Endothelial cell (in vitro differentiated cells): Measurements from ENCODE around the gene PASK. TPM values are rescaled to one million over a fixed set of nuclear protein-coding genes. Genes with fewer than 3 reads are reported as not detected.

Experiments used
- DNase-seq: peaks from one replicate; pipeline ENCODE4 v3.0.0; 2021; ENCODE audit warnings: low spot score
- H3K27ac Mint-ChIP-seq: one replicate; pipeline ENCODE4 v1.8.0; 2021; ENCODE audit warnings: mixed read lengths, inconsistent platforms; ENCODE audit not compliant: unreplicated experiment
- H3K27me3 Mint-ChIP-seq: one replicate; pipeline ENCODE4 v1.8.0; 2021; ENCODE audit warnings: mild to moderate bottlenecking, moderate library complexity, mixed read lengths, inconsistent platforms; ENCODE audit not compliant: unreplicated experiment
- H3K36me3 Mint-ChIP-seq: one replicate; pipeline ENCODE4 v1.8.0; 2021; ENCODE audit warnings: mild to moderate bottlenecking, low read depth, mixed read lengths, inconsistent platforms; ENCODE audit not compliant: unreplicated experiment
- H3K4me1 Mint-ChIP-seq: one replicate; pipeline ENCODE4 v1.8.0; 2021; ENCODE audit warnings: mild to moderate bottlenecking, mixed read lengths, inconsistent platforms; ENCODE audit not compliant: unreplicated experiment
- H3K4me3 Mint-ChIP-seq: one replicate; pipeline ENCODE4 v1.8.0; 2021; ENCODE audit warnings: mild to moderate bottlenecking, mixed read lengths, inconsistent platforms; ENCODE audit not compliant: unreplicated experiment
- H3K9me3 Mint-ChIP-seq: one replicate; pipeline ENCODE4 v1.8.0; 2021; ENCODE audit warnings: mixed read lengths, inconsistent platforms; ENCODE audit not compliant: unreplicated experiment
- CTCF ChIP-seq: fragments of 200-600 bp; sonication (generic); IDR thresholded peaks from one replicate; pipeline ENCODE4 v1.5.0; 2021; ENCODE audit warnings: antibody characterized with exemption; ENCODE audit not compliant: unreplicated experiment
- total RNA-seq: library from RNA; stranded (reverse); fragmentation: NEBNext Ultra II Directional; extraction: Animal tissue kit (Norgen Biotek cat#: 25700); gene quantifications from one replicate; pipeline ENCODE4 v1.2.1, GENCODE V29; 2021; ENCODE audit not compliant: unreplicated experiment

PASK gene
- total RNA-seq, 1 donor from 2014 or later, result 39.7 TPM

GRCh38 chr2:241137276-241138190 lies 11.7 kb downstream of the PASK start:
- H3K4me1 Mint-ChIP-seq, result no peaks in the 10 kb centered on the region
- DNase-seq, result no peak
- TF ChIP-seq CTCF, result no peak
- no peaks in the 10 kb centered on the region for H3K9me3 Mint-ChIP-seq
- peaks cover 48% of the 10 kb centered on the region for H3K36me3 Mint-ChIP-seq
- no peak overlapping the region for H3K27ac Mint-ChIP-seq
- H3K27me3 Mint-ChIP-seq, result peaks cover 8% of the 10 kb centered on the region
- H3K4me3 Mint-ChIP-seq, result no peak overlapping the region

GRCh38 chr2:241136661-241137260 lies 12.5 kb downstream of the PASK start:
- H3K36me3 Mint-ChIP-seq, result peaks cover 42% of the 10 kb centered on the region

GRCh38 chr2:241136191-241136590 lies 13.1 kb downstream of the PASK start:
- no peak overlapping the region for H3K27ac Mint-ChIP-seq
- H3K4me3 Mint-ChIP-seq, result no peak overlapping the region
- no peaks in the 10 kb centered on the region for H3K9me3 Mint-ChIP-seq
- no peak for DNase-seq
- no peak for TF ChIP-seq CTCF
- peaks cover 5% of the 10 kb centered on the region for H3K27me3 Mint-ChIP-seq
- H3K36me3 Mint-ChIP-seq, result peaks cover 37% of the 10 kb centered on the region
- H3K4me1 Mint-ChIP-seq, result no peaks in the 10 kb centered on the region

More at GRCh38 chr2:241136661-241137260, 12.5 kb downstream of the PASK start:
- no peak overlapping the region for H3K4me3 Mint-ChIP-seq
- TF ChIP-seq CTCF, result no peak
- DNase-seq, result no peak
- no peaks in the 10 kb centered on the region for H3K9me3 Mint-ChIP-seq
- H3K27me3 Mint-ChIP-seq, result peaks cover 5% of the 10 kb centered on the region
- no peak overlapping the region for H3K27ac Mint-ChIP-seq
- no peaks in the 10 kb centered on the region for H3K4me1 Mint-ChIP-seq

GRCh38 chr2:241135737-241136136 lies 13.5 kb downstream of the PASK start:
- Mint-ChIP-seq H3K27me3 (peaks cover 7% of the 10 kb centered on the region), H3K9me3 (no peaks in the 10 kb centered on the region), H3K36me3 (peaks cover 35% of the 10 kb centered on the region), H3K4me3 (no peak overlapping the region), H3K27ac (no peak overlapping the region), H3K4me1 (no peaks in the 10 kb centered on the region)
- TF ChIP-seq CTCF, result no peak
- no peak for DNase-seq

GRCh38 chr2:241134711-241135110 lies 14.6 kb downstream of the PASK start:
- H3K27me3 Mint-ChIP-seq, result peaks cover 7% of the 10 kb centered on the region
- no peaks in the 10 kb centered on the region for H3K4me1 Mint-ChIP-seq
- no peak overlapping the region for H3K4me3 Mint-ChIP-seq
- no peak for DNase-seq
- no peaks in the 10 kb centered on the region for H3K9me3 Mint-ChIP-seq
- TF ChIP-seq CTCF, result no peak
- no peak overlapping the region for H3K27ac Mint-ChIP-seq
- H3K36me3 Mint-ChIP-seq, result peaks cover 33% of the 10 kb centered on the region
